Suprapubic skin (tissue), 4 donors: ENCODE results near the gene PARVB. TPM values are rescaled to one million over a fixed set of nuclear protein-coding genes. Genes with fewer than 3 reads are reported as not detected.

Source experiments
- DNase-seq, 2 donors: peaks; one replicate each; pipeline ENCODE4 v3.0.0-alpha.2; 2019; ENCODE audit warnings: low spot score in 2 of 2
- H3K27ac ChIP-seq: fragments of 200-600 bp; sonication (generic); one replicate; pipeline ENCODE4 v1.5.1; 2019
- H3K27me3 ChIP-seq: fragments of 200-600 bp; sonication (generic); one replicate; pipeline ENCODE4 v1.5.1; 2019
- H3K36me3 ChIP-seq: fragments of 200-600 bp; sonication (generic); one replicate; pipeline ENCODE4 v1.5.1; 2019
- H3K4me1 ChIP-seq: fragments of 200-600 bp; sonication (generic); one replicate; pipeline ENCODE4 v1.5.1; 2019
- H3K4me3 ChIP-seq: fragments of 200-600 bp; sonication (generic); one replicate; pipeline ENCODE4 v1.5.1; 2019; ENCODE audit warnings: mild to moderate bottlenecking
- H3K9me3 ChIP-seq: fragments of 200-600 bp; sonication (generic); one replicate; pipeline ENCODE4 v1.5.1; 2019
- CTCF ChIP-seq, 2 donors: fragments of 200-600 bp in 1 of 2; fragments of 450-650 bp in 1 of 2; sonication (generic) in 1 of 2; IDR thresholded peaks; one replicate each; pipeline ENCODE4 v1.5.1; 2016 to 2019; ENCODE audit warnings: antibody characterized with exemption in 2 of 2, mild to moderate bottlenecking in 1 of 2, moderate library complexity in 1 of 2
- EP300 ChIP-seq: sonication (generic); formaldehyde crosslinking; IDR thresholded peaks from one replicate; pipeline ENCODE4 v1.6.1; 2017; ENCODE audit warnings: antibody characterized with exemption
- POLR2A ChIP-seq, 2 donors: fragments of 450-650 bp; IDR thresholded peaks; one replicate each; pipeline ENCODE4 v1.6.1; 2017; ENCODE audit warnings: antibody characterized with exemption in 2 of 2, mild to moderate bottlenecking in 2 of 2, moderate library complexity in 2 of 2
- POLR2AphosphoS5 ChIP-seq, 3 donors: sonication (generic); formaldehyde crosslinking; IDR thresholded peaks; one replicate each; pipeline ENCODE4 v1.6.1; 2017; ENCODE audit warnings: antibody characterized with exemption in 3 of 3
- WGBS: methylation state at CpG from one replicate; pipeline ENCODE4 v1.1.5; 2018; 5-methylcytosine and 5-hydroxymethylcytosine counted together
- total RNA-seq, 4 donors: library from RNA; depleted of rRNA; stranded (reverse); fragments of >200 nt; gene quantifications; one replicate each; pipeline ENCODE4 v1.1.0, GENCODE V29; 2016

Gene PARVB
- total RNA-seq, 4 donors from 2014 or later, result 9.7 to 17.8 (median 13.3) TPM

DNA sequence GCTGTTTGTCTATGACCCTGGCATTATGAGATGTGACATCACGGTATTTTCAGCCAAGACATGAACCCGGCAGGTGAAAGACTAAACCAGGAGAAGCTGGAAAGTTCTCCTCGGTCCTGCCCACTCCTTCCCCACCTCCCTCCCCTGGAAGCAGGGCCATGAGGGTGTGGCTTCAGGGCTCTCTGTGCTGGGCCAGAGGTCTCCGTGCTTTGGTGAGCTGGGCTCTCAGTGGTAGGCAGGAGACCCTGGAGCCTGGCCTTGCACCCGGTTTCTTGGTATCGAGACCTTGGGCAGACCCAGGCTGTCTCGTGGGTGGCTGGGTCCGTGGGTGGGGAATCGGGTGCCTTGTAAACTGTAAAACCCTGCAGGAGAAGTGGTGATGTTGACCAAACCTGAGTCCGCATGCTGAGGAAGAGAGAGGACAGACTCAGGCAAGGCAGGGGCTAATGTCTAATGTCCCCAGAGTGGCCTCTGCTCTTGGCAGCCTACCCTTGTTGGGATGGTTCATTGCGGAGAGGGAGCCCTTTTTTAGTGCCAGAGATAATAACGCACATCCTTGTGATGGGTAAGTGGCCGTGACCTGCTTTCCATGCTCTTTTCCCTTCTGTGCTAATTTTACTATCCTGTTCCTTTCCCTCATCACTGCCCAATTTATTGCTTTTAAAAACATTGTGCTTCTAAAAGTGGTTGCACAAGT lies 108.0 kb downstream of the PARVB start:
- no peak for TF ChIP-seq POLR2AphosphoS5 (IDR thresholded peaks at IDR 0.05)
- TF ChIP-seq CTCF (IDR thresholded peaks at IDR 0.05), result no peak
- no peak for TF ChIP-seq EP300
- no peak for TF ChIP-seq POLR2A (IDR thresholded peaks at IDR 0.05)
- H3K27me3 ChIP-seq, result no peaks in the 10 kb centered on the region
- 91% methylated on average over 10 of the region's 13 CpGs for WGBS
- H3K36me3 ChIP-seq, result peaks cover 31% of the 10 kb centered on the region
- H3K4me3 ChIP-seq, result no peak overlapping the region
- no peaks in the 10 kb centered on the region for H3K9me3 ChIP-seq
- DNase-seq, result peak in 1 of 2 donors; percentile 27
- no peak overlapping the region for H3K27ac ChIP-seq
- H3K4me1 ChIP-seq, result no peaks in the 10 kb centered on the region

GRCh38 chr22:44132724-44133123 lies 108.6 kb downstream of the PARVB start:
- no peak for TF ChIP-seq POLR2A (IDR thresholded peaks at IDR 0.05)
- Histone ChIP-seq H3K9me3 (no peaks in the 10 kb centered on the region), H3K36me3 (peaks cover 37% of the 10 kb centered on the region), H3K27me3 (no peaks in the 10 kb centered on the region), H3K4me3 (no peak overlapping the region), H3K4me1 (no peaks in the 10 kb centered on the region), H3K27ac (no peak overlapping the region)
- peak in 1 of 2 donors; percentile 29 for DNase-seq
- 79% methylated on average over 12 of the region's 12 CpGs for WGBS

DNA sequence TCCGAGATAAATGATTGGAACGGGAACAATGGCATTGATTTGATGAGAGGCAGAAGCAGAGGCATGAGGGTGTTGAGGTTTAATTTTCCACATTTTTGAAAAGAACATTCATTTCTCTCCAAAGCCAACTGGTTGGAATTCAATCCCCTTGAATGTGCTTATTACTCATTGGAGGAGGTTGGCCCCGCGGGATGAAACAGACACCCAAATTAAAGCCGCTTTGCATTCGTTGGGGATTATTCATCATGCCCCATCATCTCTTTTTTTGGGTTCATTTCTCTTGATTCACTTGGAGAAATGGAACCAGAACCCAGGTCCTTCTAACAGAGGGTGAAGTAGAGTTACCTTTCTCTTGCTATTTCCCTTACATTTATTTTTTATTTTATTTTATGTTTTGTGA lies 109.1 kb downstream of the PARVB start:
- Histone ChIP-seq H3K9me3 (no peaks in the 10 kb centered on the region), H3K27me3 (no peaks in the 10 kb centered on the region), H3K4me1 (no peaks in the 10 kb centered on the region), H3K4me3 (no peak overlapping the region), H3K27ac (no peak overlapping the region), H3K36me3 (peaks cover 41% of the 10 kb centered on the region)
- WGBS, result 88% methylated on average over 6 of the region's 6 CpGs
- TF ChIP-seq CTCF (IDR thresholded peaks at IDR 0.05) (no peak), POLR2AphosphoS5 (IDR thresholded peaks at IDR 0.05) (no peak), POLR2A (IDR thresholded peaks at IDR 0.05) (no peak), EP300 (no peak)
- no peak for DNase-seq

- peak in 1 of 2 donors; percentile 46 for DNase-seq
Measured at GRCh38 chr22:44133901-44134571, 109.9 kb downstream of the PARVB start.

DNA sequence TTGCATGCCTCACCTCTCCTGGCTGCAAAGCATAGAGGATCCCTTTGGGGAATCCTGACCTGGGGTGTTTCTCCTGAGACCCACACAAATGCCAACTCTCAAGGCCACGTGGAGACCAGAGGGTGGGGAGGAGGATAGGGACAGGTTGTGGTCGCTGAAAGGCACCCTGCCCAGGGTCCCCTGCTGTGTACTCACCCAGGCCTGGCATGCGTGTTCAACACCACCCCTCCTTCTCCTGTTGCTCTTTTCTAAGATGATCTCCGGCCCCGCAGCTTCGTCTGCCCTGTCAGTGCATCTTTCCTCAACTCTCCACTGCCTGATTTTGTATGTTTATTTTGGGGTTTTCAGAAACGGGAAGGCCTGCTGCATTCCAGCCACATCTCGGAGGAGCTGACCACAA lies 112.0 kb downstream of the PARVB start:
- no peaks in the 10 kb centered on the region for H3K4me1 ChIP-seq
- DNase-seq, result peak in 1 of 2 donors; percentile 34
- H3K27ac ChIP-seq, result no peak overlapping the region
- TF ChIP-seq POLR2A (IDR thresholded peaks at IDR 0.05) (no peak), POLR2AphosphoS5 (IDR thresholded peaks at IDR 0.05) (no peak), CTCF (IDR thresholded peaks at IDR 0.05) (no peak), EP300 (no peak)
- H3K27me3 ChIP-seq, result no peaks in the 10 kb centered on the region
- no peaks in the 10 kb centered on the region for H3K9me3 ChIP-seq
- WGBS, result 92% methylated on average over 8 of the region's 8 CpGs
- H3K36me3 ChIP-seq, result peaks cover 49% of the 10 kb centered on the region
- H3K4me3 ChIP-seq, result no peak overlapping the region

More at GRCh38 chr22:44133901-44134571, 109.9 kb downstream of the PARVB start:
- Histone ChIP-seq H3K4me3 (no peak overlapping the region), H3K9me3 (no peaks in the 10 kb centered on the region), H3K4me1 (no peaks in the 10 kb centered on the region), H3K27me3 (no peaks in the 10 kb centered on the region), H3K27ac (no peak overlapping the region), H3K36me3 (peaks cover 48% of the 10 kb centered on the region)
- no peak for TF ChIP-seq EP300
- no peak for TF ChIP-seq POLR2A (IDR thresholded peaks at IDR 0.05)
- no peak for TF ChIP-seq CTCF (IDR thresholded peaks at IDR 0.05)
- no peak for TF ChIP-seq POLR2AphosphoS5 (IDR thresholded peaks at IDR 0.05)
- 78% methylated on average over 17 of the region's 21 CpGs for WGBS
